Glutamatergic neuron (in vitro differentiated cells): Measurements from ENCODE around the gene GFY. TPM values are rescaled to one million over a fixed set of nuclear protein-coding genes. Genes with fewer than 3 reads are reported as not detected.
"Not testable (repeated sequence)": the region's sequence is repeated elsewhere in the genome, so short reads cannot be mapped to it uniquely, and the experiment has no call there.

Experiments used
- DNase-seq: peaks from one replicate; pipeline ENCODE4 v3.0.0; 2022
- H3K27ac Mint-ChIP-seq: one replicate; pipeline ENCODE4 v1.8.0; 2020; ENCODE audit warnings: mild to moderate bottlenecking, mixed read lengths, inconsistent platforms; ENCODE audit not compliant: unreplicated experiment
- H3K27me3 Mint-ChIP-seq: one replicate; pipeline ENCODE4 v1.8.0; 2020; ENCODE audit warnings: mild to moderate bottlenecking, moderate library complexity, mixed read lengths, inconsistent platforms; ENCODE audit not compliant: unreplicated experiment
- H3K36me3 Mint-ChIP-seq: one replicate; pipeline ENCODE4 v1.8.0; 2020; ENCODE audit warnings: mild to moderate bottlenecking, mixed read lengths, inconsistent platforms; ENCODE audit not compliant: unreplicated experiment
- H3K4me1 Mint-ChIP-seq: one replicate; pipeline ENCODE4 v1.8.0; 2020; ENCODE audit warnings: mild to moderate bottlenecking, low read depth, mixed read lengths, inconsistent platforms; ENCODE audit not compliant: unreplicated experiment
- H3K4me3 Mint-ChIP-seq: one replicate; pipeline ENCODE4 v1.8.0; 2020; ENCODE audit warnings: mild to moderate bottlenecking, mixed read lengths, inconsistent platforms; ENCODE audit not compliant: unreplicated experiment
- H3K9me3 Mint-ChIP-seq: one replicate; pipeline ENCODE4 v1.8.0; 2020; ENCODE audit warnings: mild to moderate bottlenecking, moderate library complexity, mixed read lengths, inconsistent platforms; ENCODE audit not compliant: unreplicated experiment
- total RNA-seq: library from RNA; stranded (reverse); fragmentation: NEBNext Ultra II Directional; extraction: Animal tissue kit (Norgen Biotek cat#: 25700); gene quantifications from one replicate; pipeline ENCODE4 v1.2.1, GENCODE V29; 2021; ENCODE audit not compliant: unreplicated experiment
- TF ChIP-seq, protein P1 (sequence below): fragments of 200-600 bp; sonication (generic); IDR thresholded peaks from one replicate; pipeline ENCODE4 v1.5.0; 2021; ENCODE audit not compliant: partially characterized antibody, unreplicated experiment

Gene GFY
- total RNA-seq, 1 donor from 2014 or later, result 0.88 TPM

DNA sequence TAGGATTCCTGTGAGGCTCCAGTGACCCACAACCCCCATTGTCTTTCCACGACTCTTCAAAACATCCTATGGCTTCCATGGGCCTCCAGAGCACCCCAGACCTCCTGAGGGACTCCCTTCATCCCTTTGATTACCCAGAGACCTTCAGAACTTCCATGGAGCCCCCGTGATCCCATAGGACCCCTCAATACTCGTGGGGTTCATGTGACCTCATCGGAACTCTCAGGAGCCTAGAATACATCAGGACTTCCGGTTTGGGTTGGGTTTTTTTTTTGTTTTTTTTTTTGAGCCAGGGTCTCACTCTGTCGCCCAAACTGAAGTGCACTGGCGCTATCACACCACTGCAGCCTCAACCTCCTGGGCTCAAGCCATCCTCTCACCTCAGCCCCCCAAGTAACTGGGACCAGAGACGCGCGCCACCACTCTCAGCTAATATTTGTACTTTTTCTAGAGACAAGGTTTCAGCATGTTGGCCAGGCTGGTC, 28.6 kb downstream of the GFY start:
- H3K4me1 Mint-ChIP-seq, result peaks cover 10% of the 10 kb centered on the region
- no peak for DNase-seq
- H3K4me3 Mint-ChIP-seq, result peak overlapping the region; percentile 100
- peaks cover 3% of the 10 kb centered on the region for H3K27me3 Mint-ChIP-seq
- peak overlapping the region; percentile 100 for H3K27ac Mint-ChIP-seq
- H3K9me3 Mint-ChIP-seq, result peaks cover 4% of the 10 kb centered on the region
- TF ChIP-seq, protein P1, sequence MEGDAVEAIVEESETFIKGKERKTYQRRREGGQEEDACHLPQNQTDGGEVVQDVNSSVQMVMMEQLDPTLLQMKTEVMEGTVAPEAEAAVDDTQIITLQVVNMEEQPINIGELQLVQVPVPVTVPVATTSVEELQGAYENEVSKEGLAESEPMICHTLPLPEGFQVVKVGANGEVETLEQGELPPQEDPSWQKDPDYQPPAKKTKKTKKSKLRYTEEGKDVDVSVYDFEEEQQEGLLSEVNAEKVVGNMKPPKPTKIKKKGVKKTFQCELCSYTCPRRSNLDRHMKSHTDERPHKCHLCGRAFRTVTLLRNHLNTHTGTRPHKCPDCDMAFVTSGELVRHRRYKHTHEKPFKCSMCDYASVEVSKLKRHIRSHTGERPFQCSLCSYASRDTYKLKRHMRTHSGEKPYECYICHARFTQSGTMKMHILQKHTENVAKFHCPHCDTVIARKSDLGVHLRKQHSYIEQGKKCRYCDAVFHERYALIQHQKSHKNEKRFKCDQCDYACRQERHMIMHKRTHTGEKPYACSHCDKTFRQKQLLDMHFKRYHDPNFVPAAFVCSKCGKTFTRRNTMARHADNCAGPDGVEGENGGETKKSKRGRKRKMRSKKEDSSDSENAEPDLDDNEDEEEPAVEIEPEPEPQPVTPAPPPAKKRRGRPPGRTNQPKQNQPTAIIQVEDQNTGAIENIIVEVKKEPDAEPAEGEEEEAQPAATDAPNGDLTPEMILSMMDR, result no peak
- H3K36me3 Mint-ChIP-seq, result no peaks in the 10 kb centered on the region

DNA sequence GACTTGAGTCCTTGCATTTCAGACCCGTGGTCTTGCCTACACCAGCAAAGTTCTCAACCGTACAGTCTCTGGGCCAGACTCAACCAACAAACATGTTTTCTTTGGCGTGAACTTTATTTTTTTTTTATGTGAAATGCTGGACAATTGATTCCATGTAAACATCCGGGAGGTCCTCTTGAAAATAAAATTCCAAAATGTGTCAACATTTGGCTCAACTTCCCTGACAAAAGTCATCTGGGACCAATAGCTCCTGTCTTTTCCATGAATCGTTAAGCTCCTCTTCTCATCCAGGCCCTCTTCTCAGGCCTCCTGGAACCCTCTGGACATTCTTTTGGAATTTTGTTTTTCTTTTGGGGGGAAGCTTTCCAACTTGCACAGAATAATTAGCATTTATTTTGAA, 30.6 kb downstream of the GFY start:
- no peaks in the 10 kb centered on the region for H3K36me3 Mint-ChIP-seq

DNA sequence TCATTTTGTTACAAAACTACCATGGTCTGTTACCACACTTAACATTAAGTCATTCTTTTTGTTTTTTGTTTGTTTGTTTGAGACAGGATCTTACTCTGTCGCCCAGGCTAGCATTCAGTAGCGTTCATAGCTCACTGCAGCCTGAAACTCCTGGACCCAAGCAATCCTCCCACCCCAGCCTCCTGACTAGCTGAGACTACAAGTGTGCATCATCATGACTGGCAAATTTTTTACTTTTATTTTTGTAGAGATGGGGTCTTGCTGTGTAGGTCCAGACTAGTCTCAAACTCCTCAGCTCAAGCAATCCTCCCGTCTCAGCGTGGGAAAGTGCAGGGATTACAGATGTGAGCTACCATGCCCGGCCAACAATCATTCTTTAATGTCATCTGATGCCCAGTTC, 31.1 kb downstream of the GFY start:
- peaks cover 4% of the 10 kb centered on the region for H3K4me1 Mint-ChIP-seq
- no peak overlapping the region for H3K4me3 Mint-ChIP-seq
- DNase-seq, result no peak
- H3K36me3 Mint-ChIP-seq, result no peaks in the 10 kb centered on the region
- peaks cover 6% of the 10 kb centered on the region for H3K9me3 Mint-ChIP-seq
- H3K27me3 Mint-ChIP-seq, result peaks cover 3% of the 10 kb centered on the region
- TF ChIP-seq, protein P1, result no peak
- no peak overlapping the region for H3K27ac Mint-ChIP-seq

More for the DNA sequence above, 30.6 kb downstream of the GFY start:
- Mint-ChIP-seq H3K4me3 (no peak overlapping the region), H3K27ac (no peak overlapping the region), H3K27me3 (peaks cover 3% of the 10 kb centered on the region), H3K9me3 (peaks cover 6% of the 10 kb centered on the region), H3K4me1 (peaks cover 5% of the 10 kb centered on the region)
- TF ChIP-seq, protein P1, result no peak
- DNase-seq, result no peak

DNA sequence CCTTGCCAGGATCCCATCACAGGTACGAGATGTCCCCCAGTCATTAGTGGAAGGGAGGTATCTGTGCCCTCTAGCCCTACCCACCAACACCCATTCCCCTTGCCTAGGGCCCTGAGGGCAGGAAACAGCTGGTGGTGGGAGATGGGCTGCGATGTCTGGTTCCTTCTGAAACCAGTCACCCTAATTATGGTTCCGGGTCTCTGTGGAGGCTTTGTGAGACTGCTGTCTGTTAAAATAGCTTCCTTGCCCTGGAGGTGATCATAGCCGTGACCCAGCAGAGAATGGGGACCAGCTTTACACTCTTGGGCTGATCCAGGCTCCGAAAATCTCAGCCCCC, 33.3 kb downstream of the GFY start:
- no peaks in the 10 kb centered on the region for H3K36me3 Mint-ChIP-seq
- H3K4me1 Mint-ChIP-seq, result peaks cover 3% of the 10 kb centered on the region
- peaks cover 2% of the 10 kb centered on the region for H3K27me3 Mint-ChIP-seq

DNA sequence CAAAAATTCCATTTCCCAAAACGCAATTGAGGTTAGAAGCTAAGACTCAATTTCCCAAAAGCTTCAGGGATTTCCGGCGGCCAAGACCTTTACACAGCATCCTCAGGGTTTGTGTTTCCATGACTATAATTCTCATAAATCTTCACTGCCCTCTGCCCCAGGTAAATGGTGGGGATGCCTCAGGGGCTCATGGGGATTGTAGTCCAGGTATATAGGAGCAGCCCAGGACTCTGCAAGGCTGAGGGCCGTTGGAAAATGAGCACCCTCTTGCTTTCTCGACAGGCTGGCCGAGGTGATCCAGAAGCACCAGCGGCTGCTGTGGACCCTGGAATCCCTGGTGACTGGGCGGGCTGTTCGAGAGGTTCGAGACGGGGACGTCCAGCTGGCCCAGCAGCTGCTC, 34.2 kb downstream of the GFY start:
- no peak for DNase-seq
- Mint-ChIP-seq H3K27me3 (no peaks in the 10 kb centered on the region), H3K27ac (no peak overlapping the region), H3K4me1 (peaks cover 2% of the 10 kb centered on the region), H3K4me3 (no peak overlapping the region), H3K9me3 (peaks cover 2% of the 10 kb centered on the region), H3K36me3 (no peaks in the 10 kb centered on the region)
- TF ChIP-seq, protein P1, result no peak

More for the DNA sequence above, 33.3 kb downstream of the GFY start:
- no peak for DNase-seq
- peaks cover 4% of the 10 kb centered on the region for H3K9me3 Mint-ChIP-seq
- no peak overlapping the region for H3K27ac Mint-ChIP-seq
- TF ChIP-seq, protein P1, result no peak
- H3K4me3 Mint-ChIP-seq, result no peak overlapping the region

DNA sequence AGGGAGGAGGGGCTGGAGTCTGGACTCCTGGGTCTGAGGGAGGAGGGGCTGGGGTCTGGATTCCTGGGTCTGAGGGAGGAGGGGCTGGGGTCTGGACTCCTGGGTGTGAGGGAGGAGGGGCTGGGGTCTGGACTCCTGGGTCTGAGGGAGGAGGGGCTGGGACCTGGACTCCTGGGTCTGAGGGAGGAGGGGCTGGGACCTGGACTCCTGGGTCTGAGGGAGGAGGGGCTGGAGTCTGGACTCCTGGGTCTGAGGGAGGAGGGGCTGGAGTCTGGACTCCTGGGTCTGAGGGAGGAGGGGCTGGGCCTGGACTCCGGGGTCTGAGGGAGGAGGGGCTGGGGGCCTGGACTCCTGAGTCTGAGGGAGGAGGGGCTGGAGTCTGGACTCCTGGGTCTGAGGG, 35.9 kb downstream of the GFY start:
- H3K27me3 Mint-ChIP-seq, H3K9me3 Mint-ChIP-seq, DNase-seq, H3K36me3 Mint-ChIP-seq, H3K27ac Mint-ChIP-seq, H3K4me1 Mint-ChIP-seq, H3K4me3 Mint-ChIP-seq: not testable (repeated sequence)
